ENCODE data around the gene CACNA1C. TPM values are rescaled to one million over a fixed set of nuclear protein-coding genes. Genes with fewer than 3 reads are reported as not detected.

The CACNA1C gene
- total RNA-seq, 1 donor: 16.6 TPM

GRCh38 chr12:2190896-2191533, 138.2 kb downstream of the CACNA1C start:
- TF ChIP-seq, protein P1, sequence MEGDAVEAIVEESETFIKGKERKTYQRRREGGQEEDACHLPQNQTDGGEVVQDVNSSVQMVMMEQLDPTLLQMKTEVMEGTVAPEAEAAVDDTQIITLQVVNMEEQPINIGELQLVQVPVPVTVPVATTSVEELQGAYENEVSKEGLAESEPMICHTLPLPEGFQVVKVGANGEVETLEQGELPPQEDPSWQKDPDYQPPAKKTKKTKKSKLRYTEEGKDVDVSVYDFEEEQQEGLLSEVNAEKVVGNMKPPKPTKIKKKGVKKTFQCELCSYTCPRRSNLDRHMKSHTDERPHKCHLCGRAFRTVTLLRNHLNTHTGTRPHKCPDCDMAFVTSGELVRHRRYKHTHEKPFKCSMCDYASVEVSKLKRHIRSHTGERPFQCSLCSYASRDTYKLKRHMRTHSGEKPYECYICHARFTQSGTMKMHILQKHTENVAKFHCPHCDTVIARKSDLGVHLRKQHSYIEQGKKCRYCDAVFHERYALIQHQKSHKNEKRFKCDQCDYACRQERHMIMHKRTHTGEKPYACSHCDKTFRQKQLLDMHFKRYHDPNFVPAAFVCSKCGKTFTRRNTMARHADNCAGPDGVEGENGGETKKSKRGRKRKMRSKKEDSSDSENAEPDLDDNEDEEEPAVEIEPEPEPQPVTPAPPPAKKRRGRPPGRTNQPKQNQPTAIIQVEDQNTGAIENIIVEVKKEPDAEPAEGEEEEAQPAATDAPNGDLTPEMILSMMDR (IDR thresholded peaks at IDR 0.05; ENCODE audit: insufficient read depth, low read length): no peak
- no peak overlapping the region for H3K4me3 ChIP-seq (ENCODE audit: low read depth, low read length)
- DNase-seq (ENCODE audit: low read depth): no peak

GRCh38 chr12:2191534-2192153, 138.9 kb downstream of the CACNA1C start:
- H3K4me3 ChIP-seq (ENCODE audit: low read depth, low read length): no peak overlapping the region
- TF ChIP-seq, protein P1 (IDR thresholded peaks at IDR 0.05; ENCODE audit: insufficient read depth, low read length): no peak
- DNase-seq (ENCODE audit: low read depth): no peak

- DNase-seq (ENCODE audit: low read depth): no peak
- no peak overlapping the region for H3K4me3 ChIP-seq (ENCODE audit: low read depth, low read length)
- TF ChIP-seq, protein P1 (IDR thresholded peaks at IDR 0.05; ENCODE audit: insufficient read depth, low read length): no peak
Observed at GRCh38 chr12:2192231-2192630, 139.4 kb downstream of the CACNA1C start.

- TF ChIP-seq, protein P1 (IDR thresholded peaks at IDR 0.05; ENCODE audit: insufficient read depth, low read length): no peak
- DNase-seq (ENCODE audit: low read depth): no peak
- H3K4me3 ChIP-seq (ENCODE audit: low read depth, low read length): no peak overlapping the region
Observed at GRCh38 chr12:2194060-2194459, 141.3 kb downstream of the CACNA1C start.

GRCh38 chr12:2194571-2194970, 141.8 kb downstream of the CACNA1C start:
- no peak overlapping the region for H3K4me3 ChIP-seq (ENCODE audit: low read depth, low read length)
- DNase-seq (ENCODE audit: low read depth): no peak
- TF ChIP-seq, protein P1 (IDR thresholded peaks at IDR 0.05; ENCODE audit: insufficient read depth, low read length): no peak

DNA sequence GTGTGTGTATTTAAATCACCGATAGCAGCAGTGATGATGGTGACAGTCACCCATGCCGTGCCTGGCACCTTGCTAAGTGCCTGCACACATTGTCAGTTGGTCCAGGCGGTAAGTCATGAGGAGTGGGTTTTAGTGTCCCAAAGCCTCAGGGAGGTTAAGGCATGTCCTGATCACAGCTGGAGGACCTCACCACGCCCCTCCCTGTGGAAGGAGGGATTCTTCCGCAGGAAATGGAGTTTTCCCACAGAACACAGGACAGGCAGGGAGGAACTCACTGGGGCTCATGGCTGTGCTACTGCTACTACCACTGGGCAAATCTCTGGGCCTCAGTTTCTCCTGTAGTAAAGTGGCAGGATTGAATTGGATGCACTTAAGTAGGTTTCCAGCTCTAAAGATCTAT, 142.3 kb downstream of the CACNA1C start:
- no peak for DNase-seq (ENCODE audit: low read depth)
- H3K4me3 ChIP-seq (ENCODE audit: low read depth, low read length): no peak overlapping the region
- TF ChIP-seq, protein P1 (IDR thresholded peaks at IDR 0.05; ENCODE audit: insufficient read depth, low read length): no peak

Measured in fibroblast of the aortic adventitia (primary cell).